DOHH2 (cell line): ENCODE measurements around the gene PALS2.

ENCODE experiments used
- H3F3A ChIP-seq: fragments of 200-600 bp; sonication (generic), shearing (Covaris generic); 2 replicates; pipeline ENCODE4 v1.6.0; 2016; ENCODE audit warnings: antibody characterized with exemption, mild to moderate bottlenecking; ENCODE audit not compliant: control insufficient read depth, insufficient read depth
- H3K27ac ChIP-seq: fragments of 200-600 bp; sonication (generic); 2 replicates; pipeline ENCODE4 v1.5.1; 2014; ENCODE audit warnings: low read depth, mild to moderate bottlenecking, low read length, moderate library complexity
- H3K27me3 ChIP-seq: fragments of 200-600 bp; sonication (generic); 2 replicates; pipeline ENCODE4 v1.6.1; 2014; ENCODE audit warnings: mild to moderate bottlenecking, low read length, mixed read lengths; ENCODE audit not compliant: control insufficient read depth
- H3K36me3 ChIP-seq: fragments of 200-600 bp; sonication (generic); 2 replicates; pipeline ENCODE4 v1.6.1; 2014; ENCODE audit warnings: mild to moderate bottlenecking, low read length, moderate library complexity, mixed read lengths; ENCODE audit not compliant: control insufficient read depth
- H3K4me1 ChIP-seq: fragments of 200-600 bp; sonication (generic); 2 replicates; pipeline ENCODE4 v1.6.1; 2014; ENCODE audit warnings: mild to moderate bottlenecking, low read length, mixed read lengths; ENCODE audit not compliant: control insufficient read depth
- H3K4me2 ChIP-seq: fragments of 200-600 bp; sonication (generic); 2 replicates; pipeline ENCODE4 v1.6.0; 2014; ENCODE audit warnings: mild to moderate bottlenecking, low read length, moderate library complexity
- H3K4me3 ChIP-seq: fragments of 200-600 bp; sonication (generic); 2 replicates; pipeline ENCODE4 v1.5.1; 2014; ENCODE audit warnings: mild to moderate bottlenecking, low read length, mixed read lengths
- H3K79me2 ChIP-seq: fragments of 200-600 bp; sonication (generic); 2 replicates; pipeline ENCODE4 v1.6.1; 2014; ENCODE audit warnings: mild to moderate bottlenecking, low read length, mixed read lengths; ENCODE audit not compliant: control insufficient read depth
- H3K9me2 ChIP-seq: fragments of 200-600 bp; sonication (generic); replicated peaks from 2 replicates; pipeline ENCODE4 v1.6.1; 2014; ENCODE audit warnings: mild to moderate bottlenecking, low read length, mixed read lengths; ENCODE audit not compliant: control insufficient read depth
- H3K9me3 ChIP-seq: fragments of 200-600 bp; sonication (generic); 2 replicates; pipeline ENCODE4 v1.6.1; 2014; ENCODE audit warnings: antibody characterized with exemption, low read length, mixed read lengths; ENCODE audit not compliant: control insufficient read depth, insufficient read depth
- H4K20me1 ChIP-seq: fragments of 200-600 bp; sonication (generic); 2 replicates; pipeline ENCODE4 v1.6.0; 2014; ENCODE audit warnings: low read depth, mild to moderate bottlenecking, antibody characterized with exemption, low read length, moderate library complexity; ENCODE audit not compliant: control insufficient read depth, insufficient read depth
- CTCF ChIP-seq: fragments of 200-600 bp; sonication (generic); IDR thresholded peaks from one replicate; pipeline ENCODE4 v1.5.1; 2014; ENCODE audit warnings: antibody characterized with exemption, mild to moderate bottlenecking, low read depth, low read length; ENCODE audit not compliant: poor library complexity, severe bottlenecking
- EZH2phosphoT487 ChIP-seq: fragments of 200-600 bp; sonication (generic); IDR thresholded peaks from 2 replicates; pipeline ENCODE4 v1.6.1; 2017; ENCODE audit warnings: borderline replicate concordance, mild to moderate bottlenecking, antibody characterized with exemption, low read length, moderate library complexity, mixed read lengths

PALS2 gene

GRCh38 chr7:24609059-24609458 is 35.8 kb downstream of the PALS2 start:
- Histone ChIP-seq H3K9me3 (no peaks in the 10 kb centered on the region), H3K36me3 (no peaks in the 10 kb centered on the region), H3K27me3 (no peaks in the 10 kb centered on the region), H3K27ac (no peak overlapping the region), H3K79me2 (peaks cover 92% of the 10 kb centered on the region), H3K4me1 (peaks cover 5% of the 10 kb centered on the region; the same call in 1 of the 2 replicates), H4K20me1 (no peaks in the 10 kb centered on the region), H3F3A (no peaks in the 10 kb centered on the region), H3K9me2 (no peaks in the 10 kb centered on the region), H3K4me2 (no peak overlapping the region), H3K4me3 (no peak overlapping the region)
- no peak for TF ChIP-seq EZH2phosphoT487
- no peak for TF ChIP-seq CTCF

GRCh38 chr7:24609570-24609969 is 36.3 kb downstream of the PALS2 start:
- Histone ChIP-seq H3F3A (no peaks in the 10 kb centered on the region), H3K4me3 (no peak overlapping the region), H3K4me1 (peaks cover 5% of the 10 kb centered on the region; the same call in 1 of the 2 replicates), H3K9me2 (no peaks in the 10 kb centered on the region), H4K20me1 (no peaks in the 10 kb centered on the region), H3K36me3 (no peaks in the 10 kb centered on the region), H3K27me3 (no peaks in the 10 kb centered on the region), H3K9me3 (no peaks in the 10 kb centered on the region), H3K79me2 (peaks cover 92% of the 10 kb centered on the region), H3K4me2 (no peak overlapping the region), H3K27ac (no peak overlapping the region)
- TF ChIP-seq EZH2phosphoT487 (no peak), CTCF (no peak)

GRCh38 chr7:24611130-24611529 is 37.9 kb downstream of the PALS2 start:
- Histone ChIP-seq H3K79me2 (peaks cover 95% of the 10 kb centered on the region), H3K36me3 (no peaks in the 10 kb centered on the region)

More at GRCh38 chr7:24611130-24611529, 37.9 kb downstream of the PALS2 start:
- H4K20me1 ChIP-seq: no peaks in the 10 kb centered on the region
- no peaks in the 10 kb centered on the region for H3K9me2 ChIP-seq
- H3K4me1 ChIP-seq: peaks cover 5% of the 10 kb centered on the region; the same call in 1 of the 2 replicates
- H3K4me3 ChIP-seq: no peak overlapping the region
- H3K27me3 ChIP-seq: no peaks in the 10 kb centered on the region
- no peak overlapping the region for H3K27ac ChIP-seq
- no peak overlapping the region for H3K4me2 ChIP-seq
- TF ChIP-seq CTCF (no peak), EZH2phosphoT487 (no peak)
- peaks cover 3% of the 10 kb centered on the region; the same call in 1 of the 2 replicates for H3F3A ChIP-seq
- no peaks in the 10 kb centered on the region for H3K9me3 ChIP-seq
